OCI-LY3 (cell line): ENCODE measurements around the gene RHBG.

Source experiments
- CTCF ChIP-seq: fragments of 200-600, 300-600 bp; sonication (generic); IDR thresholded peaks from 2 replicates; pipeline ENCODE4 v1.5.1; 2014; ENCODE audit warnings: antibody characterized with exemption, low read length, low read depth
- EZH2phosphoT487 ChIP-seq: fragments of 200-600 bp; shearing (Covaris generic); IDR thresholded peaks from 2 replicates; pipeline ENCODE4 v1.6.1; 2018; ENCODE audit warnings: antibody characterized with exemption, mixed run types, low read depth

- TF ChIP-seq CTCF = no peak
- TF ChIP-seq EZH2phosphoT487 = no peak
These were observed 55.9 kb downstream of the RHBG start for GRCh38 chr1:156424806-156425432.
